Left kidney (tissue), 2 donors: ENCODE data around the gene ZNF76. TPM values are rescaled to one million over a fixed set of nuclear protein-coding genes. Genes with fewer than 3 reads are reported as not detected.
"Not testable (repeated sequence)": the region's sequence is repeated elsewhere in the genome, so short reads cannot be mapped to it uniquely, and the experiment has no call there.

Experiments
- DNase-seq: peaks from one replicate; pipeline ENCODE4 v3.0.0-alpha.2; 2013
- polyA plus RNA-seq: library from polyadenylated mRNA; unstranded; fragments of 120-200 nt; gene quantifications from one replicate; pipeline ENCODE4 v1.2.1, GENCODE V29; 2013; ENCODE audit not compliant: insufficient read length

ZNF76 gene
- polyA plus RNA-seq, 1 donor = 54.6 TPM

DNA sequence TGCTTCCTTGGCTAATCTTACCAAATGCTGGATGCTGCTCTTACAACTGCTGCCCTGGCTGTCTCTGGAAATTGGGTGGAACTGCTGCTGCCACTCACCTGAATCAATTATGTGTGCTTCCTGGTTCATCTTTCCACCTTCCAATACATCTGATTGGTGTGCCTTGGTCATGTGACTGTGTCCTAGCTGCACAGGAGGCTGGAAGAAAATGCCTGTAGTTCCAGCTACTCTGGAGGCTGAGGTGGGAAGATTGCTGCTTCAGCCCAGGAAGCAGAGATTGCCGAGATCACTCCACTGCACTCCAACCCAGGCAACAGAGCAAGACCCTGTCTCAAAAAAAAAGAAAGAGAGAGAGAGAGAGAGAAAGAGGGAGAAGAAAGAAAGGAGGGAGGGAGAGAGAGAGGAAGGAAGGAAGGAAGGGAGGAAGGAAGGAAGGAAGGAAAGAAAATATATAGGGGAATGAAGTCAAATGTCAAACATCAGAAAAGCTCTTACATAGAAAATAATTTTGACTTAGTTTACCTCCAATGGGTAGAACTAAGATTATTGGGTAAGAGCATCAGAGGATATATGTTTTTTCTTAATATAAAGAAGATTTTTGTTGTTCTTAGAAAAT, 68.7 kb downstream of the ZNF76 start:
- DNase-seq = no peak

- not testable (repeated sequence) for DNase-seq
These were observed 69.4 kb downstream of the ZNF76 start for GRCh38 chr6:35328965-35329364.

- DNase-seq = no peak
These were observed 71.1 kb downstream of the ZNF76 start for GRCh38 chr6:35330541-35331119.

GRCh38 chr6:35332074-35332887, 72.7 kb downstream of the ZNF76 start:
- DNase-seq = not testable (repeated sequence)

DNA sequence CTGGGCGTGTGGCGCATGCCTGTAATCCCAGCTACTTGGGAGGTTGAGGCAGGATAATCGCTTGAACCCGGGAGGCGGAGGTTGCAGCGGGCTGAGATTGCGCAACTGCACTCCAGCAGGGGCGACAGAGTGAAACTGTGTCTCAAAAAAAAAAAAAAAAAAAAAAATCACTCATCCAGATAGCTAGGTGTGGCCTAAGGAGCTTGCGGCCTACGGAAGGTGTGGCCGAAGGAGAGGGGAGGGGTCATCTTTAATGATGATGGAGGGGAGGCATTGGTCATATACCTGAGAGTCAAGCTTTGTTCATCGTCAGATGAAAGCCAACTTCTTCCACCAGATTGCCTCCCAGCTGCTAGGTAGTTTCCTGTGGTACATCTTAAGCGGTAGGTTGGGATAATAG, 82.0 kb downstream of the ZNF76 start:
- DNase-seq = no peak

GRCh38 chr6:35342258-35343091, 82.9 kb downstream of the ZNF76 start, which contains the start of gene PPARD:
PPARD (plus strand) TSS chr6:35342558; CDS start chr6:35411088, 68,530 bp downstream.
- DNase-seq = peak; percentile 96

DNA sequence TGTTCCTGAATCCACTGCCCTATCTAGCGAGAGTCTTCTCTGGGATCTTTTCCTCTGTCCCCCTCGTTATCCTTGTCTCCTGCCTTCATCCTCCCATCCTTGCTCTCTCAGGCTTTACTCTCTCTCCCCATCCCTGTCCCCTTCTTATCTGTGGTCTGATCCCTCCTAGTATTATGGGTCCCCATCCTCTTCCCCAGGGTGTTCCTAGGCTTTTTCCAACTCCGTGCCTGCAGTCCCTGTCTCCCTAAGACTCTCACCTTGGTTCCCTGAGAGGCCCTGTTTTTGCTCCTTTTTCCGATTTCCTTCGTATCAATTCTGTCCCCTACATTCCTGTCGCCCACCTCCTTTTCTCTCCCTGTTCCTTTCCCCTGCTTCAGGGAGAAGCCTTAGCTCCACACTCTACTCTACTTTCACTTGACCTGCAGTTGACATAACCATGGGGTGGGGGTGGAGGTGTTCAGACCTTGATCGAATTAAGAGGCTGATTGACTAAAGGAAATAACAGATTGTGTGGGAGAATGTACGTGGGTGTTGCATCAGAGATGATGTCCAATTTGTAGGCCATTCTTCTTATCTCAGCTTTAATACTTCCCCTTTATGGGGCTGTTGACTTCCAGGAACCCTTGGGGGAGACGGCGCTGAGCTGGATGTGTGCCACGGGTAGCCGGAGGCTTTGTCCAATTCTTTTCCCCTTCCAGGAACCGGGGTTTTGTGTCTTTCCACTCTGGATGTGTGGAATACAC, 83.7 kb downstream of the ZNF76 start:
- no peak for DNase-seq

DNA sequence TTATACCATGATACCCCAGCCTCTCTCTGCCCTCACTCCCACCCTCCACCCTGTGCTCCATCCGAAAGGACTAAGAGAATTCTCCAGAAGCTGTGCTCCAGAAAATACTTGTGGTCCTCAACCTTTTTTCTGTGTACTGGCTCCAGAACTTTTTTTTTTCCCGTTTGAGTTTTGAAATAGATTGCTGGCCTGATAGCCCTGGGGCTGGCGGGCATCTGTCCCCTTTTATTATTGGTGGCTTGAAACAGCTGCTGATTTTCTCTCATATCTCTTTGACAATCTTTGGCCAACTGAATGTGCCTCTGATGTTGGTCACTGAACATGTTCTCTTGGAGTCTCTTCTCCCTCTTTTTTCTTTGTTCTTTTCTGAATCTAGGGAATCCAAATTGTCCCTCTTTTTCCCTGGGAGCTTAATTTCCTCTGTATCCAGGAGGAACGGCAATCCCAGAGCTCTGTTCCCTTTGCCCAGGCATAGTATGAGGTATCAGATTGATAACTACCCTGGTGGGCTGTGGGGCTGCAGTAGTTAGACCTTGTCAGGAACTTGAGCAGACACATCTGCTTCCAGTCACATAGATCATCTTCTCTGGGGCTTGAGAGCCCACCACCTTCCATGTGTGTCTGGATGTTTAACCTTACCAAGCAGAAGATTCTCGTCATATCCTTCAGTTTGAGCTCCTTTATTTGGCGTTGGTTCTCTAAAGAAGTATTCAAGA, 84.5 kb downstream of the ZNF76 start:
- DNase-seq = no peak

Other genes with a start within 250 kb of the ZNF76 start
- gene TCP11, start 118.4 kb upstream of the ZNF76 start, polyA plus RNA-seq = 1.9 TPM
- gene SCUBE3, start 45.8 kb upstream of the ZNF76 start, polyA plus RNA-seq = 63.6 TPM
- 3.4 TPM for gene DEF6, start 38.1 kb downstream of the ZNF76 start, polyA plus RNA-seq
- gene PPARD, start 82.8 kb downstream of the ZNF76 start, polyA plus RNA-seq = 21.1 TPM
- 10.5 TPM for gene FANCE, start 192.6 kb downstream of the ZNF76 start, polyA plus RNA-seq
- 1,859 TPM for gene RPL10A, start 208.7 kb downstream of the ZNF76 start, polyA plus RNA-seq
- 43.7 TPM for gene TEAD3, start 237.3 kb downstream of the ZNF76 start, polyA plus RNA-seq